Activated CD4-positive, alpha-beta T cell treated with anti-CD3 and anti-CD28 coated beads, Interleukin-2, amount 50 U/mL, for 16 hours (primary cell): Measurements from ENCODE around the gene GNB1L.
"Not testable (repeated sequence)": the region's sequence is repeated elsewhere in the genome, so short reads cannot be mapped to it uniquely, and the experiment has no call there.

Experiments
- DNase-seq: peaks from one replicate; pipeline ENCODE4 v3.0.0-alpha.2; 2020

The GNB1L gene

DNA sequence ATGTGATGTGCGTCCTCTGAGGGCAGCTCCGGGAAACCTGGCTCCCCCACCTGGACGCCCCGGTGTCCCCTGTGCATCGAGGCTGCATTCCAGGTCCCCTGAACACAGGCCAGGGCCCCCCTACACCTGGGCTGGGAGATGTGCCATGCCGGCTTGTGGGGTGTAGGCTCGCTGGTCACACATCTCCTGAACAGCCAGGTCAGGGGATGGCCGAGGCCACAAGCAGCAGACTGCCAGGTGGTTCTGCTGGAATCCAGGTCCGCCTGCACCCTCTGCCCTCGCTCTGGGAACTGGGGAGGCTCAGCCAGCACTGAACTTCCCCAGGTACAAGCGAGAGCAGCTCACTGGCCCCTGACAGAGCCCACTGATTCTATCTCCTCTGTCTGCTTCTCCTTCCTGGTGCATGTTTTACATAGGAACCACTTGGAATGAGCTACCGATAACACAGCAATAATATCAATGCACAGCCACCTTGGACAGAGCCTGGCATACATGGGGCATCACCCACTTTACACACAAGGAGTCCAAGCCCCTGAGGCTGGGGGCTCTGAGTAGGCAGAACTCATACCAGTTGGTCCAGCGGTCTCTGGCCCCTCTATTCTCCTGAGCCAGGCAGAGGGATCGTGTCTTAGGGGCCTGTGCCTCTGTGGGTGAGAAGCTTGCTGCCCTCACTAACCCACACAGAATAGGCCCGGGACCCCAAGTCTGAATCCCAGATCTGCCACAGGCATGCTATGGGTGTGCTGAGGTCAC, 47.3 kb downstream of the GNB1L start:
- DNase-seq = no peak

DNA sequence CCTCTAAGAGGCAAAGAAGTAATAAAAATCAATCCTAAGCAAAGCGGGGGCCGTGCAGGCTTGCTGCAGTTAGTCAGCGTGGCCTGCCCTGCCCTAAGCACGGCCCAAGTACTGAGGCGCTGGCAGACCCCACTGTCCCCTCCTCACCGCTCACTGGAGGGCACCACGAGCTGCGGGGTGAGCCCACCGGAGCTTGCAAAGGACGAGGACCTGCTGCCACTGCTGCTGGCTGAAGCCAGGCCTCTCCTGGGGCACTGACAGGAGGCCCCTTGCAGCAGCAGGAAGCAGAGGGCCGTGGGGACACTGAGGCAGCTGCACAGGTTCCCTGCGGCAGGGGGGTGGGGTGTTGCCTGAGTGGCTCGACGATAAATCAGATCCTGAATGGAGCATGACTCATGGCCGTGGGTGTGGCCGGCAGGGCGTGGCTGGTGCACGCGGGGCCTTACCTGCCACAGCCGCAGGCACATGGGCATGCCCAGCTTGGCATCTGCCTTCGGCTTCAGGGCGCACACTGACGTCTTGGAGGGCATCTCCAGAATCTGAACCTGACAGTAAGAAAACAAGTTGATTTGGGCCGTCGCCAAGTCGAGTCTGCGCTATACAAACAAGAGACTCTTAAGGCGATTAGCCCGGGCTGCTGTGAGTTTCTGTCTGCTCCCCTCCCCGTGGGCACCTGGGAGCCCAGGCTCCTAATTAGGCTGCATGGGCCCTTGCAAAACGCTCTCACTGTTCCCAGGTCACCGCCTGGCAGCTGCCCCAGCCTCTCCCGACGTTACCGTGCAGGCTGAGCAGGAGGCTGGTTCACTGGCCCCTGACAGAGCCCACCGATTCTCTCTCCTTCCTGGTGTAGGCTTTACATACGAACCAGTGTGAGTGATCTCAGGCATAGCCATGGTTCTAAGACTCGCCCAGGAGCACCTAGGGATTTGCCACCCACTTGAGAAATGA, 48.2 kb downstream of the GNB1L start:
- no peak for DNase-seq

DNA sequence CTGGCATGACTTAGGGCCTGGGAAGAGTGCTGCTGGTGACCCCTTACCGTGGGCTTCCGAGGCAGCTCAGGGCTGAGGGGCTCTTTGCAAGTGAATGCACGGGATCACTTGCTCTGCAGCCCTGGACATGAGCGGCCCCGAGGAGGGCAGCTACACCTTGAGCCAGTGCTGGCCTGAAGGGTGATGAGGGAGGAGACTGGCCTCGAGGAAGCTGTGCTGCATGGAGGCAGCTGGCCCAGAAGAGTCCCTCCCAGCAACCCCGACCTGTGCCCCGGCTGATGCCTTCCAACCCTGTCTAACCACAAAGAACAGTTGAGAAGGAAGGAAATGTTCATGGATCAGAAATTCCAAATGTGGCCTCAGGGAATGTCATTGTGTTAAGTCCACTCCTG, 48.9 kb downstream of the GNB1L start:
- no peak for DNase-seq

DNA sequence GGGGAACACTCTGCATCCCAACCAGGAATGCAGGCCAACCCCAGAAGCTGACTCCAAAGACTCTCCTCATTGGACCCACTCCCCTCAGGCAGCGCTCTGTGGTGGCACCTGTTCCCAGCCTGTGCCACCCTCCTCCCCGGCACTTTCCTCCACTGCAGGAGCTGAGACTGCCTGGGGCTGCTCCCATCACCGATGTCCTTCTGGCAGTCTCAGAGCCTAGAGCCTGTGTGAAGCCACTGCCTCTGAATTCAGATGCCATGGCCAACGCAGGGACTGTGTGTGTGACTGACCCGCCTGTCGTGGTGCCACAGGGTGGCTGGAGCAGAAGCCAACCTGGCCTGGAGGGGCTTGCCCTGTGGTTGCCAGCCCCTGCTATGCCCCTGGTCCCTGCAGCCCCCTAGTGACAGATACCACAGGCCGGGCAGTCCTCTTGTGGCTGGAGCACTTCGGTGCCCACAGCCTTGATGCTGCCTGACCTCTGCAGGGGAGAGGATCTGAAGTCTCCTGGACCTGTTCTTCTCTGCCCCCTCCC, 50.9 kb downstream of the GNB1L start:
- no peak for DNase-seq

DNA sequence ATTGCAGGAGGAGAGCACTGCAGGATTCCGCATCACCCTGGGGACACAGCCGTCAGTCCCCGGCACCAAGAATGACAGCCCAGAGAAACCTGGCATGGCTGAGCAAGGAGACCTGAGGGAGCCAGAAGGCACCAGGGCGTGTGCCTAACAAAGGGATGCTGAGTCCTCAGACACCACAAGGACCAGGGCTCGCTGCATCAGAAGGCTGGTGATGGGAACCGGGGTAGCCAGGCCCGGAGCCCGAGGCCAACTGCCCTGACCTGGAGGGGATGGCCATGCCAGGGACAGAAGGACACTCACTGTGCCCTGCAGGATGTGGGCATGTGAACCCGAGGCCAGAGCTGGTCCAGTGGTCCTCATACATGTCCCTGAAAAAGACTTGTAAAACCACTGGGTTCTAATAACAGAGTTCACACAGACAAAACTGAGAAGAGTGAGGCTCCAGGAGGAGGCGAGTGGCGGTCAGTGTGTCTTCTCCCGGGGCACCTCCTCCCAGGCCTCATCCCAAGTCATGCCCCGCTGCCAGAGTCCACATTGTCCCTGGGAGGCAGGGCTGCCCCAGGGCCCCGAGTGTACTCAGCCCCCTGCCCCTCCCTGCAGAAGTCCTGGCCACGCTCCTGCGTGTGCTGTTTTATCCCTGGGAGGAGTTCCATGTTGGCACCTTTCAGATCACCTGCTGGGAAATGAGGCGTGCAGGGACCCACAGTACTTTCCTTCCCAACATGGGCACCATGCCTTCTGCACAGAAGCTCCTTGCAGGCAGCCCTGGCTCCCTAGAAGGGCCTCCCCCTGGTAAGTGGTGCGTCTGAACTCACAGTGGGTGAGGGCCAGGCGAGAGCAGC, 51.6 kb downstream of the GNB1L start:
- DNase-seq = no peak

DNA sequence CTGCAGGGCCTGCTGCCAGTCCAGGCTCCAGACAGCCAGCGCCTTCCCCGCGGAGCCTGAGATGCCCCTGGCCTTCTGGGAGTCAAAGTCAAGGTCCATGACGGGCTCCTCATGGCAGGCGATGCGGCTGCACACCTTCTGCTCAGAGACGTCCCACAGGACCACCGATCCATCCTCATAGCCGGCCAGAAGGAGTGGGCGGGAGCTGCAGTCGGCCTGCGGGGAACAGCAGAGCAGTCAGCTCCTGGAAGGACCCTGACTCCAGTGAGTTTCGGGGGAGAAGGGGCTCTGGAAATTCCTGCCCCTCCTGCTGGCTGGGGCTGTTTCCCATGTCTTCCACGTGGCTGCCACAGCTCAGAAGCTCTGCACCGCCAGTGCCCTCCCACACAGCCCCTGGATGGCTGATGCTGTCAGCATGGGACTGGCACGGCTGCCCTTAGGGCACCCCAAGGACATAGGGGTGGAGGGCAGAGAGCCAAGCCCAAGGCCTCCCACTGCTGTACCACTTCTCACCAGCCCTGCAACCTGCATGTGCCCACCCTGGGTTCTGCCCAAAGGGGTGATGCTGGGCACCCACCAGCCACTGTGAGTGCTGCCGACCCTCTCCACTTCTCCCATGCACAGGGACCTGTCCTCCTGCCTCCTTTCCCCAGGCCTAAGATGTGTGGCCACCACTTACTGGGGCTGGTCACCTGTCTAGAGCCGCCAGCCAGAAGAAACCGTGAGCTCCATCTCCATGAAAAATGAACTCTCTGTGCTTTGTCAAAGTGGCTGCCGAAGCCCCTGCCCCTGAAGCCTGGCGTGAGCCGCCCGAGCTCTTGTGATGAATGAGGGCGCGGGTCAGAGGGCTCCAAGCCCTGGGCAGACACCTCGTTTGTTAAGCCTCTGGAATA, 52.4 kb downstream of the GNB1L start:
- DNase-seq = no peak

DNA sequence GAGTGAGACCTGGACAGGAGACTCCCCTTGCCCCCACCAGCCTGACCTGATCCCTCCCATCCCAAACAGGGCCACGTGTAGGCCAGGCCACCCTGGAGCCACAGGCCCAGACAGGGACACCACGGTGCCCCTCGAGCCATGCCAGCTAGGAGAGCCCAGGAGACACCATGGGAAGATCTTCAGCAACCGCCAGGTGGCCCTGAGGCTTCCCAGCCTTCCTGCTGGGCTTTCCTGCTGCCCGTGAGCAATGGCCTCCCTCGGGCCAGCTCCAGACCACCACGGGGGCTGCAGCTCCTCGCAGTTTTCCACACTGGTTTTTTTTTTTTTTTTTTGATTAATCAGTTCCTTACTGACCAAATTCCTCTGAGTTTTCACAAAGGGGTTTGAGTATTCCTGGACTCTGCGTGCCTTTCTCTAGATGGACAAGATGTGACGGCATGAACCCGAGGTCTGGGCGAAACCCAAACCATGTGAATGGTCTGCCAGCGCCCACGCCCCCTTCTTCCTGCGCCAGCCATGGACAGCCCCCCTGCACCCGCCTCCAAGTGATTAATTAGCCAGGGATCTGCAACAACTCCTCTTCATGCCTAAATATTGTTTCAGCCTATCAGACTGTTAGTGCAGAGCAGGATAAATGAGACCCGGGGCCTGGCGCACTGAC, 53.2 kb downstream of the GNB1L start:
- no peak for DNase-seq

DNA sequence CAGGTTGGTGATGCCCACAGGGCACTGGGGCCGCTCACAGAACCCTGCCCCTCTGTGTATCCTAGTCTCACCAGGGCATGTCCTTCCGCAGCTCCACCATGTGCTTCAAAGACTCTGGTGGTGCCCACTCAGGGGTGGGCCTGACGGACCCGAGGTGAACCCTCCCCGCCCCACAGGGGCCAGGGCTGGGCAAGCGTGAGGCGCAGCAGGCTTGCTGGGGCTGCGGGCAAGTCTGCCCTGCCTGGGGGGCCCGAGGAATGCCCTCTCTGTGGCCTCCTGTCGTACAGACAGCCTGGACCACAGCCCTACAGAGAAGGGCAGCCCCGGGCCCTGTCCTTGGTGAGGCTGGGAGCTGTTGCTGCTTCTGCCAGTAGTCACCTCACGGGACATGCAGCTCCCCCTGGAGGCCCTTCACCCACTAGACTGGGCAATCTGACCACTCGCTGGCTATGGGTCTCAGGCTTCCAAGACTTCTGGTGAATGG, 53.9 kb downstream of the GNB1L start:
- DNase-seq = no peak

DNA sequence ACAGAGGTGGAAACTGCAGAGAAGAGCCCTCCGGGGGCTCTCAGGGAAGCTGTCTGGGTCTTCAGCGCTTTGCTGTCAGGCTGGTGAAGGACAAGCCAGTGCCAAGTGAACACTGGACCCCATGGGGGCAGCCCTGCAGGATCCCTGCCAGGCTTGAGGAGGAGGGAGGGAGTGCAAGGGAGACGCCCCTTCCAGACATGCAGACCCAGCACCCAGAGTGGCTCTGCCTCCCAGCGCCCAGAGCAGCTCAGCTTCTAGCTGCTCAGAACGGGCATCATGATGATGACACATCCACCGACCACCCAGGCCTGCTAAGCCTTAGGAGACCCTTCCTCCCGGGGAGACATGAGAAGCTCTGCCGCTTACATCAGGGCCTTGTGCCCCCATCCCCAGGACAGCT, 54.4 kb downstream of the GNB1L start:
- DNase-seq = no peak

DNA sequence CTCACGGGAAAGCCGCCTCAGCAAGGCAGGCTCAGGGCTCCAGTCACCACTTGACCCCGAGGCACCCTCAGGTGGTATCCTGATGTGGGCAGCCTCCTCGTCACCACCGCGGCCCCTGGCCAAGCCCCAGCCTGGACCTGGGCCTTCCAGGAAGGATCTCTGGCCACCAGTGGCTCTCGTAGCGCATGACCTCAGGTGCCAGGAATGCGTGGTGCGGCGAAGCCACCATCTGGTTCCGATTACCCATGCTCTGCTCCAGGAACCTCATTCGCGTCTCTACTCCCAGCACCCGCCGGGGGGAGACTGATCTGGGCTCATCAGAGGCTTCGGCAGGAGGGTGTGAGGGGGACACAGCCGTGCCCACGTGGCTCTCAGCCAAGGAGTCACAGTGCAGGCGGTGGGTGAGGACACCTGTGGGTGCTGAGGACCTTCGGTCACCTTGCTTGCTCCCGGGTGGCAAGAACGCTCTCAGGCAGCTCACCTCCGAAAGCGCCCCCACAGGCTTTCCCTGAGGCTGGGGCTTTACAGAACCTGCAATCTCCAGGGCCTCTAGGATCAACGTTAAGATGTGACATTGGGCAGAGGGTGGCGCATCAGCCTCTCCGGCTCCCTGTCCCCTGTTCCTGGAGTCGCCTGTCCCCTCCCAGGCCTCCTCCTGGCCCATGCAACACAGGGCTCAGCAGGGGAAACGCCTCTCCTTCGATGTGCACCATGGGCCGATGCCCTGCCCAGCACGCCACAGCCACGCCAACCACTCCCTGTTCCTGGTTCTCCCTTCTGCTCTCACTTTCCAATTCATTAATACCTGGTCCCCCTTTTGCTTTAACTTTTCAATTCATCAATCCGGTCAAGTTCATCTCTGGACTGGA, 55.1 kb downstream of the GNB1L start:
- no peak for DNase-seq

DNA sequence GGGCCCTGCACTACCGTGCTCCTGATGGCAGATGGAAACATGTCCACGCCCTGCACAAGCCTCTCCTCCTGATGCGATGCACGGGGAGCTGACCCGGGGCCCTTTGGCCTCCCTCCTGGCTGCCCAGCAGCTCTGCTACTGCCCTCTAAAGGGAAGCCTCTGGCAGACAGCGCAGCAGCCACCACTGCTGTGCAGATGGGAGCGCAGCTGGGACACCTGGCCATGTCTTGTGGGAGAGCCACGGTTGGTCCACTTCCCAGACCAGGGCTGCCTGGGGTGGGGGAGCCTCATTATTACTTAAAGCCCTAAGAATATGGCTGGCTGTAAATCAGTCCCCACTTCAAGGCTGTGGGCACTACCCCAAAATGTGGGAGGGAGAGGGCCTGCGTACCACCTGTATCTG, 55.8 kb downstream of the GNB1L start:
- DNase-seq = no peak

DNA sequence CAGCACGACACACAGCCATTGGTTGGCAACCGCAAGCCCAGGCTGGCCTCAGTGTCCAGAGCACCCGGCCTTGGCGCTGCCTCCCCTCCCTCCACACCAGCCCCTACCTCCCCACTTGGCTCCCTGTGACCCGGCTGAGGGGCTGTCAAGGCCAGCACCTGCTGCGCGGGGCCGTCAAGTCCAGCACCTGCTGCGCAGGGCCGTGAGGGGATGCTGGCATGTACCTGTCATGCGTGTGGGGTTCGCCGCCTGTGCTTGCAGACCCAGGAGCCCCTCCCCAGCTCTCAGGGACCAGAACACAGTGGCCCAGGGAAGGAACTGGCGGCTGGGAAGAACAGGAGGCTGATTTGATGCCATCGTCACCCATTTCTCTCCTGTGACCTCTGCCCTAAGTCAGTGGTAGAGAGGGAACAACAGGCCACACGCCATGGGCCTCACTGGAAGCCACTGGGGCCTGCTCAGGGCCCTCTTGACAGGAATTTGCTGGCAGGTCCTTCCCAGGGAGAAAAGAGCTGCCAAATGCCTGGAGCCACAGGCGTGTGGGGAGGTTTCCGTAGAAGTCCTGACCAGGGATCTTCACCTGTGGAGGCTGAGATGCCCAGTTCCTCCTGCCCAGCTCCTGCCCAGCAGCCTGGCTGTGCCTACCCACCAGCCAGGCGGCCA, 56.5 kb downstream of the GNB1L start:
- no peak for DNase-seq

DNA sequence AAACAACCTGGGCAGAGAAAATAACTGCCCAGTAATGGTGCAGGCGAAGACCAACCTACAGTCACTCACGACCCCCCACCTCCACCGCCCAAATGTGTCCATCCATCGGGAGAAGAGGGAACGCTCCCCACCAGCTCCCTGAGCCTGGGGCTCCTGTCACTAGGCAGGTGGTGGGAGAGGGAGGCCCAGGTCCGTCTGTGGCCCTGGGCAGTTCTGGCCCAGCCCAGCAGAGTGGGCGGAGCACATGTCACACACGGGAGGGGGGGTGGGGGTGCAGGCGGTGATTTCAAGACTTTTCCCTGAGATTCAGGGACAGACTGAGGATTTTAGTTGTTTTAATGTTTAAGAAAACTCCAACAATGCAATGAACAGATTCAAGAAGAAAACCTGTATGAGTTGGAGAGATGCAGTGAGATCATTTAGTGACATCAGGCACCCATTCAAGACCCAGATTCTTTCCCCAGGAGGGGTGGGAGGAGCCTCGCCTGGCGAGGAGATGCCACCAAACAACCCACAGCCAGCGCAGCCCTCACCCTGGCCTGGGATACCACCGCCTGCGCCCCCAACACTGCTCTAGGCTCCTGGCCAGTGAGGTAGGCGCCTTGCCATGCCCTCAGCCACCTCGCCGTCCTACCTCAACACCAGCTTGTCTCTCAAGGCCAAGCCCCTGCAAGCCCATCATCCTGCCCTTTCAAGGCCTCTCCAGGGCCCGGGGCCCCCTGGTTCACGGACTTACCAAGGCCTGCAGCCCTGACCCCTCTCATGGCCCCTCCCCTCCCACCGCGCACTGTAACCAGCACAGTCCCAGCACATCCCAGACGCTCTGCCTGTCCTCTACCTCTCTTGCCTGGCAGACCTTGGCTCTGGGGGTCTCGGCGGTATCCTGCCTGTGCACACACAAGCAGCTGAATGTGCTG, 57.3 kb downstream of the GNB1L start:
- no peak for DNase-seq

DNA sequence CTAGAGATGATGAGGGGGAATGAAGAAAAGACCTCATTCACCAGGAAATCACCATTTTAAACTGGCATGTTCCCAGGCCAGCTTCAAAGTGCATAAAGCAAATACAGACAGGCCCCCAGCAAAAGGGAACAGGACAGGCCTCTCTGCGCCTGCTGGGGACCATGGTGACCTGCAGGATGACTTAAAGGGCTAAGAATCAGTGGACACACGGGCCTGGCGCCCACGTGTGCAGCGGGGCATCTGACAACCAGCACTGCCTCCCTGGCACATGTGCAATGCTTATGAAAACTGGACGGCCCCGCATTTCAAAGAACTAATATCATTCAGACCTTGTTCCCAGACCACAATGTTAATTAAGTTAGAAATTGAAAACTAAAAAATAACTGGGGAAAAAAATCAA, 58.5 kb downstream of the GNB1L start:
- no peak for DNase-seq

DNA sequence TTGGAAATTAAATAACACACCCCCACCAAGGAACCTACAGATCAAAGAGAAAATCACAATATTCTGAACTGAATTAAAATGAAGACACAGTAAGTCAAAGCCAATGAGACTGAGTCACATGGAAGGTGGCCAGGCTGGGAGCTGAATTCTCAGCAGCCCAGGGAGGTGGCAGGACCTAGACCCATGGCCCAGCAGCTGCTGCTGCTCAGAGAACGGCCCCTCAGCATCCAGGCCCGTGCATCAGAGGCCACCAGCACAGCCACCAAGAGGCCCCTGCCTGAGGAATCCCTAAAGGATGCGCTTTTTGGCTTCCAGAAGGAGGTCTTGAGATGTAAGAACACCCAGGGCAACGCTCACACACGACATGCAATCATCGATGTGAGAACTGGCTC, 59.1 kb downstream of the GNB1L start:
- no peak for DNase-seq

DNA sequence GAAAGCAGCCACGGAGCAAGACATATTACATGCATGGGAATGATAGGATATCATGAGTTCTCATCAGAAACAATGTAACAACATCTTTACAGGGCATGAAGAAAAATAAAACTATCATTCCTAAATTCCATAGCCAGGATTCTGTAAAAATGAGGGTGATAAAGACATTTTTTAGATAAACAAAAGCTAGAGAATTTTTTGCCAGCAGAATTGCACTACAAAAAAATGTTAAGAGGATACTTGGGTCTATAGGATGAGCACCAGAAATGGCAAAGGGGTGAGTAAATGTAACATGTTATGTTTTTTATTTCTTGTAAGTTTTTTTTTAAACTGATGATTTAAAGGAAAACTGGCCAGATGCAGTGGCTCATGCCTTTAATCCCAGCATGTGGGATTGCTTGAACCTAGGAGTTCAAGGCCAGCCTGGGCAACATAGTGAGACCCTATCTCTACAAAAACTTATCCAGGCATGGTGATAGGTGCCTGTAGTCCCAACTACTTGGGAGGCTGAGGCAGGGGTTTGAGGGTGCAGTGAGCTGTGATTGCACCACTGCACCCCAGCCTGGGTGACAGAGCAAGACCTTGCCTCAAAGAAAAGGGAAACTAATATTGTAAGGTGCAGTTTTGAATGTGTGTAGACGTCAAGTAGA, 60.9 kb downstream of the GNB1L start:
- DNase-seq = no peak

DNA sequence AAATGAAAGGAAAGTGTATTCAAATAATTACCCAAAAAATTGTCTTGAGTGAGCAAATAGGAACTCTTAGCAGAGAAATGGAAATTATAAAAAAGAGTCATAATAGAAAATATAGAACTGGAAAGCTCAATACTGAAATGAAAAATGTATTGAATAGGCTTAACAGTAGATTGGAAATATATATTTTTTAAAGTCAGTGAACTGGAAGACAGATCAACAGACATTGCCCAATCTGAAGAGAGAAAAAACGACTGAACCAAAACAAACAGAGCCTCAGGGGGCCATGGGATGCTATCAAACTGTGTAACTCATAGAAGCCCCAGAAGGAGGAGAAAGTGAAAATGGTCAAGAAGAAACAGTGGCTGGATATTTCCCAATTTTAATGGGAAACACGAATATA, 61.5 kb downstream of the GNB1L start:
- DNase-seq = no peak

DNA sequence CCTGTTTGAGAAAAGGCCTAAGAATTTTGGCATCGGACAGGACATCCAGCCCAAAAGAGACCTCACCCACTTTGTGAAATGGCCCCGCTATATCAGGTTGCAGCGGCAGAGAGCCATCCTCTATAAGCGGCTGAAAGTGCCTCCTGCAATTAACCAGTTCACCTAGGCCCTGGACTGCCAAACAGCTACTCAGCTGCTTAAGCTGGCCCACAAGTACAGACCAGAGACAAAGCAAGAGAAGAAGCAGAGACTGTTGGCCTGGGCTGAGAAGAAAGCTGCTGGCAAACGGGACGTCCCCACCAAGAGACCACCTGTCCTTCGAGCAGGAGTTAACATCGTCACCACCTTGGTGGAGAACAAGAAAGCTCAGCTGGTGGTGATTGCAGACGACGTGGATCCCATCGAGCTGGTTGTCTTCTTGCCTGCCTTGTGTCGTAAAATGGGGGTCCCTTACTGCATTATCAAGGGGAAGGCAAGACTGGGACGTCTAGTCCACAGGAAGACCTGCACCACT, 62.2 kb downstream of the GNB1L start:
- not testable (repeated sequence) for DNase-seq
